Left lung (tissue), 10 donors: ENCODE results near the gene PTPRO. TPM values are rescaled to one million over a fixed set of nuclear protein-coding genes. Genes with fewer than 3 reads are reported as not detected.

Experiments
- ATAC-seq: fragments of 200-7000 bp; cut with Tn5 transposase; one replicate; pipeline ENCODE4 v1.9.1; 2020; ENCODE audit warnings: moderate library complexity
- DNase-seq, 4 donors: peaks; one replicate each; pipeline ENCODE4 v3.0.0-alpha.2; 2013 to 2020
- H3K27ac ChIP-seq, 2 donors: fragments of 200-600 bp; sonication (generic) in 1 of 2; one replicate each; pipeline versions ENCODE4 v1.5.0 to v1.8.0; 2020 to 2021
- H3K27me3 ChIP-seq, 2 donors: fragments of 200-600 bp; sonication (generic) in 1 of 2; one replicate each; pipeline versions ENCODE4 v1.5.0 to v1.8.0; 2020 to 2021
- H3K36me3 ChIP-seq, 2 donors: fragments of 200-600 bp; sonication (generic) in 1 of 2; one replicate each; pipeline versions ENCODE4 v1.5.0 to v1.8.0; 2020 to 2021
- H3K4me1 ChIP-seq, 2 donors: fragments of 200-600 bp; one replicate each; pipeline ENCODE4 v1.8.0; 2021
- H3K4me3 ChIP-seq, 2 donors: fragments of 200-600 bp; sonication (generic) in 1 of 2; one replicate each; pipeline versions ENCODE4 v1.5.0 to v1.8.0; 2020 to 2021; ENCODE audit warnings: mild to moderate bottlenecking in 1 of 2
- H3K9me3 ChIP-seq, 2 donors: fragments of 200-600 bp; sonication (generic) in 1 of 2; one replicate each; pipeline versions ENCODE4 v1.5.0 to v1.8.0; 2020 to 2021
- CTCF ChIP-seq, 2 donors: fragments of 200-600 bp; sonication (generic) in 1 of 2; IDR thresholded peaks; one replicate each; pipeline versions ENCODE4 v1.5.0 to v1.8.0; 2021; ENCODE audit warnings: antibody characterized with exemption in 2 of 2
- intact Hi-C, 2 donors: fragments of 100-400 bp; cut with DNase I; formaldehyde crosslinking; loops; one replicate each; pipeline versions ENCODE4 v1.11.2 to v1.14.2; 2022
- polyA plus RNA-seq, 6 donors: library from polyadenylated mRNA; unstranded; fragments of 120-200 nt; gene quantifications; one replicate each; pipeline ENCODE4 v1.2.1, GENCODE V29; 2013; ENCODE audit not compliant: insufficient read length in 6 of 6
- total RNA-seq, 2 donors: library from RNA; stranded (reverse); fragmentation: NEBNext Ultra II Directional; extraction: Animal tissue kit (Norgen Biotek cat#: 25700); gene quantifications; one replicate each; pipeline ENCODE4 v1.2.1, GENCODE V29; 2021
- donor health status: DM: no; HTN: yes; CAD: no.
- donor health status: DM: no; HTN: no; CAD: no.

Gene PTPRO
- total and polyA plus RNA-seq, 8 donors, result 1.1 to 11.9 (median 1.7) TPM

GRCh38 chr12:15631007-15631715 lies 308.9 kb downstream of the PTPRO start:
- Histone ChIP-seq H3K27ac (no peak overlapping the region), H3K4me1 (peaks cover 7 to 16% of the 10 kb centered on the region in 2 donors), H3K9me3 (no peaks in the 10 kb centered on the region), H3K36me3 (no peaks in the 10 kb centered on the region), H3K4me3 (no peak overlapping the region), H3K27me3 (no peaks in the 10 kb centered on the region)
- DNase-seq (no peak), ATAC-seq (no peak)
- no peak for TF ChIP-seq CTCF (IDR thresholded peaks at IDR 0.05)
- intact Hi-C loops, result no loop called here

GRCh38 chr12:15632708-15633107 lies 310.4 kb downstream of the PTPRO start:
- no peaks in the 10 kb centered on the region for H3K27me3 ChIP-seq
- no peaks in the 10 kb centered on the region for H3K36me3 ChIP-seq
- H3K9me3 ChIP-seq, result no peaks in the 10 kb centered on the region
- peaks cover 7 to 16% of the 10 kb centered on the region in 2 donors for H3K4me1 ChIP-seq
- TF ChIP-seq CTCF (IDR thresholded peaks at IDR 0.05), result no peak
- DNase-seq (no peak), ATAC-seq (no peak)
- intact Hi-C loops, result no loop called here
- H3K27ac ChIP-seq, result no peak overlapping the region
- H3K4me3 ChIP-seq, result no peak overlapping the region

GRCh38 chr12:15633201-15633600 lies 310.9 kb downstream of the PTPRO start:
- intact Hi-C loops, result no loop called here

GRCh38 chr12:15634010-15634683 lies 311.8 kb downstream of the PTPRO start:
- Histone ChIP-seq H3K4me1 (peaks cover under 1 to 6% of the 10 kb centered on the region in 2 donors), H3K9me3 (no peaks in the 10 kb centered on the region), H3K27ac (no peak overlapping the region), H3K27me3 (no peaks in the 10 kb centered on the region), H3K36me3 (no peaks in the 10 kb centered on the region), H3K4me3 (no peak overlapping the region)
- ATAC-seq (no peak), DNase-seq (no peak)
- intact Hi-C loops, result no loop called here
- no peak for TF ChIP-seq CTCF (IDR thresholded peaks at IDR 0.05)

More at GRCh38 chr12:15633201-15633600, 310.9 kb downstream of the PTPRO start:
- DNase-seq (no peak), ATAC-seq (no peak)
- TF ChIP-seq CTCF (IDR thresholded peaks at IDR 0.05), result no peak
- H3K27me3 ChIP-seq, result no peaks in the 10 kb centered on the region
- no peaks in the 10 kb centered on the region for H3K9me3 ChIP-seq
- peaks cover 7 to 14% of the 10 kb centered on the region in 2 donors for H3K4me1 ChIP-seq
- H3K27ac ChIP-seq, result no peak overlapping the region
- H3K4me3 ChIP-seq, result no peak overlapping the region
- H3K36me3 ChIP-seq, result no peaks in the 10 kb centered on the region

- Histone ChIP-seq H3K27me3 (no peaks in the 10 kb centered on the region), H3K36me3 (peaks cover 2 to 10% of the 10 kb centered on the region in 2 donors), H3K27ac (no peak overlapping the region), H3K9me3 (no peaks in the 10 kb centered on the region), H3K4me1 (no peaks in the 10 kb centered on the region), H3K4me3 (no peak overlapping the region)
- TF ChIP-seq CTCF (IDR thresholded peaks at IDR 0.05), result no peak
- intact Hi-C loops, result no loop called here
- ATAC-seq, result no peak
- no peak for DNase-seq
These were observed 314.0 kb downstream of the PTPRO start for GRCh38 chr12:15636060-15636890.
